SK-N-SH treated with all-trans-retinoic acid at 6 μM for 48 hours (cell line): ENCODE measurements around the gene MBD5.

Experiments used
- PATZ1 ChIP-seq: fragments of 250-450 bp; sonication (Bioruptor Pico); IDR thresholded peaks from 2 replicates; pipeline ENCODE4 v1.8.0; 2020; ENCODE audit warnings: mild to moderate bottlenecking, moderate library complexity, borderline replicate concordance
- ZNF8 ChIP-seq: fragments of 450-650 bp; formaldehyde crosslinking; IDR thresholded peaks from 2 replicates; pipeline ENCODE4 v1.5.0; 2020; ENCODE audit warnings: mild to moderate bottlenecking, moderate library complexity

- no peak for TF ChIP-seq ZNF8 (CRISPR knock-in tag)
- no peak for TF ChIP-seq PATZ1 (CRISPR knock-in tag)
Observed at GRCh38 chr2:148202237-148202636, 181.3 kb downstream of the MBD5 start.
